Esophagus muscularis mucosa (tissue), 4 donors: ENCODE data around the gene CDH19. TPM values are rescaled to one million over a fixed set of nuclear protein-coding genes. Genes with fewer than 3 reads are reported as not detected.

Source experiments
- DNase-seq: peaks from one replicate; pipeline ENCODE4 v3.0.0-alpha.2; 2017; ENCODE audit errors: extremely low spot score
- H3K27ac ChIP-seq, 4 donors: fragments of 200-600 bp; sonication (generic); replicated peaks in 1 of 4; 1 replicate in 3 of 4; 2 replicates in 1 of 4; pipeline ENCODE4 v1.5.1; 2016 to 2019; ENCODE audit warnings: mild to moderate bottlenecking in 1 of 4
- H3K27me3 ChIP-seq, 4 donors: fragments of 200-600 bp; sonication (generic); one replicate each; pipeline versions ENCODE4 v1.5.1 to v1.6.0; 2016 to 2019
- H3K36me3 ChIP-seq, 4 donors: fragments of 200-600 bp; sonication (generic); one replicate each; pipeline ENCODE4 v1.5.1; 2016 to 2019
- H3K4me1 ChIP-seq, 4 donors: fragments of 200-600 bp; sonication (generic); one replicate each; pipeline ENCODE4 v1.5.1; 2016 to 2019
- H3K4me3 ChIP-seq, 4 donors: fragments of 200-600 bp; sonication (generic); 1 replicate in 2 of 4; 2 replicates in 2 of 4; pipeline ENCODE4 v1.5.1; 2016 to 2019; ENCODE audit warnings: mild to moderate bottlenecking in 4 of 4, moderate library complexity in 1 of 4
- H3K9me3 ChIP-seq, 4 donors: fragments of 200-600 bp; sonication (generic); 1 replicate in 3 of 4; 2 replicates in 1 of 4; pipeline ENCODE4 v1.5.1; 2016 to 2019
- CTCF ChIP-seq, 3 experiments: fragments of 200-600 bp in 2 of 3; fragments of 450-650 bp in 1 of 3; sonication (generic) in 2 of 3; IDR thresholded peaks; one replicate each; pipeline ENCODE4 v1.5.1; 2017 to 2019; ENCODE audit warnings: antibody characterized with exemption in 3 of 3, mild to moderate bottlenecking in 2 of 3, moderate library complexity in 1 of 3
- EP300 ChIP-seq: sonication (generic); formaldehyde crosslinking; IDR thresholded peaks from one replicate; pipeline ENCODE4 v1.6.1; 2017; ENCODE audit warnings: antibody characterized with exemption
- POLR2A ChIP-seq: fragments of 450-650 bp; IDR thresholded peaks from one replicate; pipeline ENCODE4 v1.6.1; 2017; ENCODE audit warnings: antibody characterized with exemption, moderate library complexity, mild to moderate bottlenecking, low read depth
- POLR2AphosphoS5 ChIP-seq, 2 donors: sonication (generic); formaldehyde crosslinking; IDR thresholded peaks; one replicate each; pipeline ENCODE4 v1.6.1; 2017; ENCODE audit warnings: antibody characterized with exemption in 2 of 2
- WGBS: methylation state at CpG from one replicate; pipeline ENCODE4 v1.1.5; 2018; 5-methylcytosine and 5-hydroxymethylcytosine counted together
- intact Hi-C: fragments of 100-400 bp; cut with DNase I; formaldehyde crosslinking; loops from one replicate; pipeline ENCODE4 v1.15.1; 2023
- total RNA-seq, 4 donors: library from RNA; depleted of rRNA; stranded (reverse); fragments of >200 nt; gene quantifications; one replicate each; pipeline versions ENCODE4 v1.1.0 to v1.2.1, GENCODE V29; 2016

CDH19 gene
- total RNA-seq, 4 donors from 2014 or later: 36.0 to 47.3 (median 37.8) TPM

DNA sequence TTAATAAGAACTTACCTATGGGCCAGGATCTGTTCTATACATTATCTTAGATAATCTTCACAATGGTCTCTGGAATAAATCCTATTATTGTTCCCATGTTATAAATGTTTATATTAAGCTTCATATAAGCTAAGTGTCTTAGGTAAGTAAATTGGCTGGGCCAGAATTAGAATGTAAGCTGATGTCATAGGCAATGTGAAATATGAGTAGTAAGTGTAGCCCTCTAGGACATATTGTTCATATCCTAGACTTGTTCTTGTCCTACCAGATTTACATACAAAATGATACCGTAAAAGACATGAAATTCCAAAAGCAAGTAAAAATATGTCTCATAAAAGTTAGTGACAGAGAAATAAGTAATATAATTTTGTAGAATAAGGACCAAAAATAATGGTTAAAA, 89.9 kb downstream of the CDH19 start:
- no peaks in the 10 kb centered on the region for H3K36me3 ChIP-seq
- H3K4me3 ChIP-seq: no peak overlapping the region
- intact Hi-C loops: no loop called here
- 63% methylated on average over 1 of the region's 1 CpG for WGBS
- DNase-seq: no peak
- TF ChIP-seq POLR2AphosphoS5 (IDR thresholded peaks at IDR 0.05) (no peak), EP300 (no peak), CTCF (IDR thresholded peaks at IDR 0.05) (no peak), POLR2A (no peak)
- no peaks in the 10 kb centered on the region for H3K4me1 ChIP-seq
- no peak overlapping the region for H3K27ac ChIP-seq
- no peaks in the 10 kb centered on the region for H3K9me3 ChIP-seq
- no peaks in the 10 kb centered on the region for H3K27me3 ChIP-seq

GRCh38 chr18:66511792-66512191, 92.1 kb downstream of the CDH19 start:
- TF ChIP-seq EP300 (no peak), POLR2A (no peak), POLR2AphosphoS5 (IDR thresholded peaks at IDR 0.05) (no peak), CTCF (IDR thresholded peaks at IDR 0.05) (no peak)
- DNase-seq: no peak
- H3K4me3 ChIP-seq: no peak overlapping the region
- no peaks in the 10 kb centered on the region for H3K36me3 ChIP-seq
- no peak overlapping the region for H3K27ac ChIP-seq
- no peaks in the 10 kb centered on the region for H3K27me3 ChIP-seq
- intact Hi-C loops: no loop called here
- no peaks in the 10 kb centered on the region for H3K9me3 ChIP-seq
- no peaks in the 10 kb centered on the region for H3K4me1 ChIP-seq

GRCh38 chr18:66511289-66511688, 92.6 kb downstream of the CDH19 start:
- WGBS: 59% methylated on average over 2 of the region's 2 CpGs
- H3K27me3 ChIP-seq: no peaks in the 10 kb centered on the region
- no peak overlapping the region for H3K4me3 ChIP-seq
- no peak for DNase-seq
- TF ChIP-seq POLR2A (no peak), EP300 (no peak), CTCF (IDR thresholded peaks at IDR 0.05) (no peak), POLR2AphosphoS5 (IDR thresholded peaks at IDR 0.05) (no peak)
- H3K36me3 ChIP-seq: no peaks in the 10 kb centered on the region
- no peak overlapping the region for H3K27ac ChIP-seq
- intact Hi-C loops: no loop called here
- H3K9me3 ChIP-seq: no peaks in the 10 kb centered on the region
- H3K4me1 ChIP-seq: no peaks in the 10 kb centered on the region

GRCh38 chr18:66510357-66511045, 93.4 kb downstream of the CDH19 start:
- H3K27ac ChIP-seq: no peak overlapping the region
- H3K4me3 ChIP-seq: no peak overlapping the region
- DNase-seq: no peak
- no peaks in the 10 kb centered on the region for H3K4me1 ChIP-seq
- TF ChIP-seq POLR2A (no peak), EP300 (no peak), POLR2AphosphoS5 (IDR thresholded peaks at IDR 0.05) (no peak), CTCF (IDR thresholded peaks at IDR 0.05) (no peak)
- WGBS: 34% methylated on average over 5 of the region's 5 CpGs
- no peaks in the 10 kb centered on the region for H3K27me3 ChIP-seq
- intact Hi-C loops: no loop called here
- no peaks in the 10 kb centered on the region for H3K9me3 ChIP-seq
- no peaks in the 10 kb centered on the region for H3K36me3 ChIP-seq

- no peak overlapping the region for H3K27ac ChIP-seq
- intact Hi-C loops: no loop called here
- H3K36me3 ChIP-seq: no peaks in the 10 kb centered on the region
- DNase-seq: no peak
- no peaks in the 10 kb centered on the region for H3K4me1 ChIP-seq
- no peaks in the 10 kb centered on the region for H3K27me3 ChIP-seq
- 94% methylated on average over 3 of the region's 3 CpGs for WGBS
- TF ChIP-seq CTCF (IDR thresholded peaks at IDR 0.05) (no peak), POLR2A (no peak), POLR2AphosphoS5 (IDR thresholded peaks at IDR 0.05) (no peak), EP300 (no peak)
- no peak overlapping the region for H3K4me3 ChIP-seq
- H3K9me3 ChIP-seq: no peaks in the 10 kb centered on the region
These were observed 95.0 kb downstream of the CDH19 start for GRCh38 chr18:66508937-66509336.
